ENCODE results near the gene LOXHD1.

LOXHD1 gene

GRCh38 chr18:46484971-46485370 lies 172.0 kb downstream of the LOXHD1 start:
- in situ Hi-C loops (cut with MboI; ENCODE audit: low sequenced_read_pairs), result no loop called here

GRCh38 chr18:46482831-46483230 lies 174.2 kb downstream of the LOXHD1 start:
- in situ Hi-C loops (cut with MboI; ENCODE audit: low sequenced_read_pairs), result no loop called here

- in situ Hi-C loops (cut with MboI; ENCODE audit: low sequenced_read_pairs), result no loop called here
Measured at GRCh38 chr18:46481847-46482245, 175.2 kb downstream of the LOXHD1 start.

- in situ Hi-C loops (cut with MboI; ENCODE audit: low sequenced_read_pairs), result no loop called here
Measured at GRCh38 chr18:46481048-46481846, 175.8 kb downstream of the LOXHD1 start.

GRCh38 chr18:46480226-46480625 lies 176.8 kb downstream of the LOXHD1 start:
- in situ Hi-C loops (cut with MboI; ENCODE audit: low sequenced_read_pairs), result no loop called here

GRCh38 chr18:46478796-46479195 lies 178.2 kb downstream of the LOXHD1 start:
- in situ Hi-C loops (cut with MboI; ENCODE audit: low sequenced_read_pairs), result no loop called here

- in situ Hi-C loops (cut with MboI; ENCODE audit: low sequenced_read_pairs), result no loop called here
Measured at GRCh38 chr18:46477425-46478011, 179.5 kb downstream of the LOXHD1 start.

GRCh38 chr18:46475390-46475752 lies 181.6 kb downstream of the LOXHD1 start:
- in situ Hi-C loops (cut with MboI; ENCODE audit: low sequenced_read_pairs), result no loop called here

- in situ Hi-C loops (cut with MboI; ENCODE audit: low sequenced_read_pairs), result no loop called here
Measured at GRCh38 chr18:46474487-46475389, 182.3 kb downstream of the LOXHD1 start.

GRCh38 chr18:46471809-46472498 lies 185.1 kb downstream of the LOXHD1 start:
- in situ Hi-C loops (cut with MboI; ENCODE audit: low sequenced_read_pairs), result no loop called here

- in situ Hi-C loops (cut with MboI; ENCODE audit: low sequenced_read_pairs), result no loop called here
Measured at GRCh38 chr18:46470714-46471113, 186.3 kb downstream of the LOXHD1 start.

GRCh38 chr18:46469186-46469915 lies 187.7 kb downstream of the LOXHD1 start:
- in situ Hi-C loops (cut with MboI; ENCODE audit: low sequenced_read_pairs), result no loop called here

- in situ Hi-C loops (cut with MboI; ENCODE audit: low sequenced_read_pairs), result no loop called here
Measured at GRCh38 chr18:46468426-46469180, 188.4 kb downstream of the LOXHD1 start.

- in situ Hi-C loops (cut with MboI; ENCODE audit: low sequenced_read_pairs), result no loop called here
Measured at GRCh38 chr18:46466234-46467160, 190.5 kb downstream of the LOXHD1 start.

GRCh38 chr18:46464926-46465655 lies 191.9 kb downstream of the LOXHD1 start:
- in situ Hi-C loops (cut with MboI; ENCODE audit: low sequenced_read_pairs), result no loop called here

- in situ Hi-C loops (cut with MboI; ENCODE audit: low sequenced_read_pairs), result no loop called here
Measured at GRCh38 chr18:46462523-46462922, 194.5 kb downstream of the LOXHD1 start.

GRCh38 chr18:46461993-46462392 lies 195.0 kb downstream of the LOXHD1 start:
- in situ Hi-C loops (cut with MboI; ENCODE audit: low sequenced_read_pairs), result no loop called here

- in situ Hi-C loops (cut with MboI; ENCODE audit: low sequenced_read_pairs), result no loop called here
Measured at GRCh38 chr18:46460754-46461153, 196.3 kb downstream of the LOXHD1 start.

Data from HL-60/S4 (cell line).